Head of caudate nucleus (tissue), 42 donors: ENCODE data around the gene PMPCA.

Source experiments
- DNase-seq, 42 donors: peaks; one replicate each; pipeline versions ENCODE4 v3.0.0 to v3.0.0-alpha.2; 2020 to 2021; ENCODE audit warnings: mixed read lengths in 7 of 42
- intact Hi-C: fragments of 100-400 bp; cut with DNase I; formaldehyde crosslinking; loops from one replicate; pipeline ENCODE4 v1.15.0; 2022

PMPCA gene

GRCh38 chr9:136410500-136411287 lies at the start of gene PMPCA, which contains the start of gene ENTR1:
Gene PMPCA, plus strand, starts transcription at chr9:136410658. Its CDS starts 11 bp downstream, at chr9:136410669.
Gene ENTR1, minus strand, starts transcription at chr9:136410614. Its CDS starts 217 bp downstream, at chr9:136410397.
- DNase-seq, result peak; percentile 82 to 98 (median 93)
- intact Hi-C loops, result no loop called here

- no peak for DNase-seq
- intact Hi-C loops, result loop anchor here (5.0 kb wide), 2 partner anchors 41 to 49 kb away; partner anchors contain the start of gene SNAPC4
Observed at GRCh38 chr9:136361047-136361753, 49.3 kb upstream of the PMPCA start.

- no peak for DNase-seq
- intact Hi-C loops, result loop anchor here (5.0 kb wide), 2 partner anchors 40 to 50 kb away; partner anchors contain the start of gene SNAPC4
Observed at GRCh38 chr9:136361754-136362449, 48.6 kb upstream of the PMPCA start.

GRCh38 chr9:136362450-136362784 lies 48.0 kb upstream of the PMPCA start:
- intact Hi-C loops, result loop anchor here (5.0 kb wide), 2 partner anchors 40 to 50 kb away; partner anchors contain the start of gene SNAPC4
- no peak for DNase-seq

GRCh38 chr9:136363106-136363948 lies 47.1 kb upstream of the PMPCA start, which contains the start of gene DNLZ:
Gene DNLZ, minus strand, starts transcription at chr9:136363744. Its CDS starts 30 bp downstream, at chr9:136363714.
- peak; percentile 88 to 99 (median 96) for DNase-seq
- intact Hi-C loops, result loop anchor here (5.0 kb wide), 2 partner anchors 39 to 51 kb away; partner anchors contain the start of gene SNAPC4

GRCh38 chr9:136363949-136364748 lies 46.3 kb upstream of the PMPCA start:
- intact Hi-C loops, result loop anchor here (5.0 kb wide), 2 partner anchors 38 to 52 kb away; partner anchors contain the start of gene SNAPC4
- peak in 4 of 42 donors; percentile 35 to 42 (median 37) for DNase-seq

GRCh38 chr9:136364942-136365774 lies 45.3 kb upstream of the PMPCA start:
- DNase-seq, result no peak
- intact Hi-C loops, result loop anchor here (5.0 kb wide), 2 partner anchors 37 to 53 kb away; partner anchors contain the start of gene SNAPC4

GRCh38 chr9:136365775-136366222 lies 44.7 kb upstream of the PMPCA start:
- DNase-seq, result peak in 3 of 42 donors; percentile 31 to 44 (median 42)
- intact Hi-C loops, result no loop called here

GRCh38 chr9:136366826-136367225 lies 43.6 kb upstream of the PMPCA start:
- intact Hi-C loops, result no loop called here
- DNase-seq, result no peak

GRCh38 chr9:136367296-136368145 lies 42.9 kb upstream of the PMPCA start:
- DNase-seq, result no peak
- intact Hi-C loops, result no loop called here

GRCh38 chr9:136368190-136368589 lies 42.3 kb upstream of the PMPCA start:
- intact Hi-C loops, result no loop called here
- DNase-seq, result no peak

GRCh38 chr9:136370037-136370436 lies 40.4 kb upstream of the PMPCA start:
- no peak for DNase-seq
- intact Hi-C loops, result no loop called here

GRCh38 chr9:136370687-136371532 lies 39.5 kb upstream of the PMPCA start:
- intact Hi-C loops, result no loop called here
- DNase-seq, result no peak

GRCh38 chr9:136371533-136371880 lies 39.0 kb upstream of the PMPCA start:
- intact Hi-C loops, result no loop called here
- no peak for DNase-seq

GRCh38 chr9:136372006-136372405 lies 38.5 kb upstream of the PMPCA start:
- DNase-seq, result no peak
- intact Hi-C loops, result no loop called here
